ENCODE results near the gene LNX1.
"Not testable (repeated sequence)": the region's sequence is repeated elsewhere in the genome, so short reads cannot be mapped to it uniquely, and the experiment has no call there.

The LNX1 gene

GRCh38 chr4:53444954-53445353 lies 146.3 kb downstream of the LNX1 start:
- peaks cover 15% of the 10 kb centered on the region; the same call in 1 of the 2 replicates for H3K36me3 ChIP-seq (ENCODE audit: insufficient read depth, low read length)
- peaks cover 4% of the 10 kb centered on the region for H3K79me2 ChIP-seq (ENCODE audit: control insufficient read depth, insufficient read depth, low read length, unreplicated experiment)
- no peak overlapping the region for H3K4me3 ChIP-seq (ENCODE audit: low read depth, low read length)

GRCh38 chr4:53441564-53441963 lies 149.7 kb downstream of the LNX1 start:
- no peak overlapping the region for H3K27ac ChIP-seq (ENCODE audit: low read depth, low read length)
- H3K4me3 ChIP-seq (ENCODE audit: low read depth, low read length): no peak overlapping the region
- peaks cover 3% of the 10 kb centered on the region for H3K79me2 ChIP-seq (ENCODE audit: control insufficient read depth, insufficient read depth, low read length, unreplicated experiment)
- H2AFZ ChIP-seq (ENCODE audit: low read length, unreplicated experiment): no peak overlapping the region
- peaks cover 15% of the 10 kb centered on the region; the same call in 1 of the 2 replicates for H3K36me3 ChIP-seq (ENCODE audit: insufficient read depth, low read length)
- no peaks in the 10 kb centered on the region for H3K4me1 ChIP-seq (ENCODE audit: control insufficient read depth, insufficient read depth, low read length, unreplicated experiment)
- H3K27me3 ChIP-seq (ENCODE audit: insufficient read depth, low read length): no peaks in the 10 kb centered on the region

More at GRCh38 chr4:53444954-53445353, 146.3 kb downstream of the LNX1 start:
- no peak overlapping the region for H3K27ac ChIP-seq (ENCODE audit: low read depth, low read length)
- no peak overlapping the region for H2AFZ ChIP-seq (ENCODE audit: low read length, unreplicated experiment)
- H3K27me3 ChIP-seq (ENCODE audit: insufficient read depth, low read length): no peaks in the 10 kb centered on the region
- no peaks in the 10 kb centered on the region for H3K4me1 ChIP-seq (ENCODE audit: control insufficient read depth, insufficient read depth, low read length, unreplicated experiment)

- Histone ChIP-seq H3K79me2 (ENCODE audit: control insufficient read depth, insufficient read depth, low read length, unreplicated experiment) (peaks cover 3% of the 10 kb centered on the region), H2AFZ (ENCODE audit: low read length, unreplicated experiment) (no peak overlapping the region), H3K27me3 (ENCODE audit: insufficient read depth, low read length) (no peaks in the 10 kb centered on the region), H3K4me3 (ENCODE audit: low read depth, low read length) (no peak overlapping the region), H3K4me1 (ENCODE audit: control insufficient read depth, insufficient read depth, low read length, unreplicated experiment) (no peaks in the 10 kb centered on the region), H3K27ac (ENCODE audit: low read depth, low read length) (no peak overlapping the region), H3K36me3 (ENCODE audit: insufficient read depth, low read length) (peaks cover 13% of the 10 kb centered on the region; the same call in 1 of the 2 replicates)
Observed at GRCh38 chr4:53436251-53436650, 155.0 kb downstream of the LNX1 start.

GRCh38 chr4:53432528-53433424 lies 158.5 kb downstream of the LNX1 start:
- Histone ChIP-seq H3K4me1 (ENCODE audit: control insufficient read depth, insufficient read depth, low read length, unreplicated experiment) (no peaks in the 10 kb centered on the region), H3K36me3 (ENCODE audit: insufficient read depth, low read length) (peaks cover 34% of the 10 kb centered on the region), H3K4me3 (ENCODE audit: low read depth, low read length) (no peak overlapping the region), H3K27ac (ENCODE audit: low read depth, low read length) (no peak overlapping the region), H3K79me2 (ENCODE audit: control insufficient read depth, insufficient read depth, low read length, unreplicated experiment) (no peaks in the 10 kb centered on the region), H3K27me3 (ENCODE audit: insufficient read depth, low read length) (no peaks in the 10 kb centered on the region), H2AFZ (ENCODE audit: low read length, unreplicated experiment) (no peak overlapping the region)

- H3K36me3 ChIP-seq (ENCODE audit: insufficient read depth, low read length): peaks cover 42% of the 10 kb centered on the region
Observed at GRCh38 chr4:53431052-53431451, 160.2 kb downstream of the LNX1 start.

GRCh38 chr4:53427366-53427765 lies 163.9 kb downstream of the LNX1 start:
- H3K79me2 ChIP-seq (ENCODE audit: control insufficient read depth, insufficient read depth, low read length, unreplicated experiment): no peaks in the 10 kb centered on the region
- peaks cover 38% of the 10 kb centered on the region for H3K36me3 ChIP-seq (ENCODE audit: insufficient read depth, low read length)

More at GRCh38 chr4:53431052-53431451, 160.2 kb downstream of the LNX1 start:
- Histone ChIP-seq H3K27me3 (ENCODE audit: insufficient read depth, low read length) (no peaks in the 10 kb centered on the region), H3K4me1 (ENCODE audit: control insufficient read depth, insufficient read depth, low read length, unreplicated experiment) (no peaks in the 10 kb centered on the region), H3K27ac (ENCODE audit: low read depth, low read length) (no peak overlapping the region), H3K4me3 (ENCODE audit: low read depth, low read length) (no peak overlapping the region), H3K79me2 (ENCODE audit: control insufficient read depth, insufficient read depth, low read length, unreplicated experiment) (no peaks in the 10 kb centered on the region), H2AFZ (ENCODE audit: low read length, unreplicated experiment) (no peak overlapping the region)

GRCh38 chr4:53424280-53424679 lies 167.0 kb downstream of the LNX1 start:
- no peak overlapping the region for H3K4me3 ChIP-seq (ENCODE audit: low read depth, low read length)
- H3K36me3 ChIP-seq (ENCODE audit: insufficient read depth, low read length): peaks cover 19% of the 10 kb centered on the region
- no peaks in the 10 kb centered on the region for H3K27me3 ChIP-seq (ENCODE audit: insufficient read depth, low read length)
- H3K27ac ChIP-seq (ENCODE audit: low read depth, low read length): no peak overlapping the region
- no peaks in the 10 kb centered on the region for H3K4me1 ChIP-seq (ENCODE audit: control insufficient read depth, insufficient read depth, low read length, unreplicated experiment)
- no peaks in the 10 kb centered on the region for H3K79me2 ChIP-seq (ENCODE audit: control insufficient read depth, insufficient read depth, low read length, unreplicated experiment)
- H2AFZ ChIP-seq (ENCODE audit: low read length, unreplicated experiment): no peak overlapping the region

More at GRCh38 chr4:53427366-53427765, 163.9 kb downstream of the LNX1 start:
- Histone ChIP-seq H3K4me1 (ENCODE audit: control insufficient read depth, insufficient read depth, low read length, unreplicated experiment) (no peaks in the 10 kb centered on the region), H3K27ac (ENCODE audit: low read depth, low read length) (no peak overlapping the region), H3K27me3 (ENCODE audit: insufficient read depth, low read length) (no peaks in the 10 kb centered on the region), H2AFZ (ENCODE audit: low read length, unreplicated experiment) (no peak overlapping the region), H3K4me3 (ENCODE audit: low read depth, low read length) (no peak overlapping the region)

- H3K27me3 ChIP-seq (ENCODE audit: insufficient read depth, low read length): no peaks in the 10 kb centered on the region
- no peak overlapping the region for H2AFZ ChIP-seq (ENCODE audit: low read length, unreplicated experiment)
- no peaks in the 10 kb centered on the region for H3K79me2 ChIP-seq (ENCODE audit: control insufficient read depth, insufficient read depth, low read length, unreplicated experiment)
- H3K4me1 ChIP-seq (ENCODE audit: control insufficient read depth, insufficient read depth, low read length, unreplicated experiment): no peaks in the 10 kb centered on the region
- H3K27ac ChIP-seq (ENCODE audit: low read depth, low read length): no peak overlapping the region
- no peak overlapping the region for H3K4me3 ChIP-seq (ENCODE audit: low read depth, low read length)
- peaks cover 7% of the 10 kb centered on the region for H3K36me3 ChIP-seq (ENCODE audit: insufficient read depth, low read length)
Observed at GRCh38 chr4:53422367-53422766, 168.9 kb downstream of the LNX1 start.

GRCh38 chr4:53421791-53422190 lies 169.5 kb downstream of the LNX1 start:
- Histone ChIP-seq H2AFZ (ENCODE audit: low read length, unreplicated experiment) (no peak overlapping the region), H3K4me1 (ENCODE audit: control insufficient read depth, insufficient read depth, low read length, unreplicated experiment) (no peaks in the 10 kb centered on the region), H3K27me3 (ENCODE audit: insufficient read depth, low read length) (no peaks in the 10 kb centered on the region), H3K4me3 (ENCODE audit: low read depth, low read length) (no peak overlapping the region), H3K27ac (ENCODE audit: low read depth, low read length) (no peak overlapping the region), H3K79me2 (ENCODE audit: control insufficient read depth, insufficient read depth, low read length, unreplicated experiment) (no peaks in the 10 kb centered on the region), H3K36me3 (ENCODE audit: insufficient read depth, low read length) (peaks cover 2% of the 10 kb centered on the region; the same call in 1 of the 2 replicates)

- no peaks in the 10 kb centered on the region for H3K79me2 ChIP-seq (ENCODE audit: control insufficient read depth, insufficient read depth, low read length, unreplicated experiment)
- 0 out of 2 replicates have a peak, but pooled peaks cover 3% of the 10 kb centered on the region for H3K36me3 ChIP-seq (ENCODE audit: insufficient read depth, low read length)
- no peaks in the 10 kb centered on the region for H3K27me3 ChIP-seq (ENCODE audit: insufficient read depth, low read length)
- no peak overlapping the region for H3K4me3 ChIP-seq (ENCODE audit: low read depth, low read length)
- H2AFZ ChIP-seq (ENCODE audit: low read length, unreplicated experiment): no peak overlapping the region
- H3K27ac ChIP-seq (ENCODE audit: low read depth, low read length): no peak overlapping the region
- no peaks in the 10 kb centered on the region for H3K4me1 ChIP-seq (ENCODE audit: control insufficient read depth, insufficient read depth, low read length, unreplicated experiment)
Observed at GRCh38 chr4:53419208-53419607, 172.1 kb downstream of the LNX1 start.

- not testable (repeated sequence) for H3K36me3 ChIP-seq (ENCODE audit: insufficient read depth, low read length); H3K27ac ChIP-seq (ENCODE audit: low read depth, low read length); H3K27me3 ChIP-seq (ENCODE audit: insufficient read depth, low read length); H3K4me3 ChIP-seq (ENCODE audit: low read depth, low read length); H2AFZ ChIP-seq (ENCODE audit: low read length, unreplicated experiment); H3K4me1 ChIP-seq (ENCODE audit: control insufficient read depth, insufficient read depth, low read length, unreplicated experiment)
- H3K79me2 ChIP-seq (ENCODE audit: control insufficient read depth, insufficient read depth, low read length, unreplicated experiment): peaks cover 14% of the 10 kb centered on the region
Observed at GRCh38 chr4:53409479-53409878, 181.8 kb downstream of the LNX1 start.
